A172 (cell line): ENCODE measurements around the gene MORF4L1. TPM values are rescaled to one million over a fixed set of nuclear protein-coding genes. Genes with fewer than 3 reads are reported as not detected.

Experiments
- DNase-seq: peaks from one replicate; pipeline ENCODE4 v3.0.0-alpha.2; 2015; ENCODE audit warnings: low spot score
- total RNA-seq: library from RNA; depleted of rRNA; stranded (reverse); fragments of >200 nt; shearing (Covaris generic); gene quantifications from 2 replicates; pipeline ENCODE4 v1.2.3, GENCODE V29; 2014; rRNA removed

Gene MORF4L1
- total RNA-seq, 1 experiment from 2014 or later, result 261 TPM

DNA sequence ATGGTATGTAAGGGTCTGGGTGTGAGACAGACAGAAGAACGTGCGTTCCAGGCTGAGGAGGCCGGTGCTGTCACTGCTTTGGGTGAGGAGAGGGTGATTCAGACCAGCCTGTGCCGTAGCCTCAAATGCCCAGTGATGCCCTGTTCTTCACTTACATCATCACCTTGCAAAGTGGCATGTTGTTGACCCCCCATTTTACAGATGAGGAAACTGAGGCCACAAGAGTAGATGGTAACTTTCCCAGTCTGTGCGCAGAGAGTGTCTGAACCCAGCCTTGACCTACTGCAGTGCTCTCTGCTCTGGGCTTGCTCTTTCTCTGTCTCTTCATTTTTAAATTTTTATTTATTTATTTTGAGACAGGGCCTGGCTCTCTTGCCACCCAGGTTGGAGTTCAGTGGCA is 73.8 kb downstream of the MORF4L1 start:
- no peak for DNase-seq

- DNase-seq, result no peak
Observed at GRCh38 chr15:78947506-78947905, 74.8 kb downstream of the MORF4L1 start.

Other genes starting within 250 kb of the MORF4L1 start
- not detected in 2 replicates for gene CHRNB4, start 231.7 kb upstream of the MORF4L1 start, total RNA-seq
- 6.0 and 12.2 TPM in 2 replicates for gene ADAMTS7, start 61.4 kb upstream of the MORF4L1 start, total RNA-seq
- 52.8 and 58.4 TPM in 2 replicates for gene CTSH, start 72.2 kb downstream of the MORF4L1 start, total RNA-seq
- gene RASGRF1, start 217.9 kb downstream of the MORF4L1 start, total RNA-seq, result 1.2 and 2.1 TPM in 2 replicates